IMR-90 (cell line): ENCODE results near the gene KDM4B. TPM values are rescaled to one million over a fixed set of nuclear protein-coding genes. Genes with fewer than 3 reads are reported as not detected.

Experiments used
- ATAC-seq: fragments of 200-7000 bp; cut with Tn5 transposase; 2 replicates; pipeline ENCODE4 v1.9.1; 2020; ENCODE audit warnings: low read depth, mild to moderate bottlenecking, moderate library complexity
- BruUV-seq: library from RNA; stranded (reverse); fragments of 400-500 nt; replicated peaks from 2 replicates; lab custom pipeline; 2021; lab: Mats Ljungman, UMichigan
- CTCF ChIA-PET: fragments of 300-600 bp; formaldehyde crosslinking; extraction: SDS; loops from one replicate; lab custom pipeline; 2021; ENCODE audit warnings: antibody characterized with exemption; lab: Yijun Ruan, JAX
- POLR2A ChIA-PET: fragments of 300-600 bp; sonication (Branson Sonifier 250); formaldehyde crosslinking; loops from one replicate; lab custom pipeline; 2022; ENCODE audit warnings: antibody characterized with exemption; ENCODE audit not compliant: unreplicated experiment; lab: Charles Lee
- DNase-seq: peaks from one replicate; pipeline ENCODE4 v3.0.0; 2013
- H2AFZ ChIP-seq: replicated peaks from 2 replicates; pipeline ENCODE3; 2013; ENCODE audit warnings: low read length, mild to moderate bottlenecking; ENCODE audit not compliant: poor library complexity
- H2AK5ac ChIP-seq: 2 replicates; pipeline ENCODE4 v1.6.1; 2013; ENCODE audit warnings: low read depth, low read length, inconsistent platforms
- H2AK9ac ChIP-seq: replicated peaks from 2 replicates; pipeline ENCODE3; 2013; ENCODE audit warnings: mild to moderate bottlenecking, low read depth, low read length, moderate library complexity; ENCODE audit not compliant: poor library complexity
- H2BK120ac ChIP-seq: 2 replicates; pipeline ENCODE4 v1.6.1; 2013; ENCODE audit warnings: low read depth, low read length, inconsistent platforms
- H2BK15ac ChIP-seq: 3 replicates; pipeline ENCODE4 v1.6.1; 2013; ENCODE audit warnings: low read depth, low read length, inconsistent platforms
- H2BK20ac ChIP-seq: 2 replicates; pipeline ENCODE4 v1.6.1; 2013; ENCODE audit warnings: low read depth, mild to moderate bottlenecking, inconsistent platforms, low read length, moderate library complexity
- H2BK5ac ChIP-seq: 2 replicates; pipeline ENCODE4 v1.6.1; 2013; ENCODE audit warnings: mild to moderate bottlenecking, low read depth, low read length, inconsistent platforms; ENCODE audit not compliant: poor library complexity, severe bottlenecking
- H3K14ac ChIP-seq: replicated peaks from 2 replicates; pipeline ENCODE4 v1.6.1; 2013; ENCODE audit warnings: low read depth, low read length, inconsistent platforms
- H3K18ac ChIP-seq: 2 replicates; pipeline ENCODE4 v1.6.1; 2013; ENCODE audit warnings: low read depth, low read length, control low read depth
- H3K23ac ChIP-seq: 2 replicates; pipeline ENCODE4 v1.6.1; 2013; ENCODE audit warnings: low read depth, low read length, inconsistent platforms
- H3K27ac ChIP-seq: 2 replicates; pipeline ENCODE4 v1.5.1; 2013; ENCODE audit warnings: mild to moderate bottlenecking, control low read depth, low read length; ENCODE audit not compliant: insufficient read depth
- H3K27me3 ChIP-seq: 2 replicates; pipeline ENCODE4 v1.6.1; 2013; ENCODE audit warnings: low read length; ENCODE audit not compliant: control insufficient read depth, insufficient read depth
- H3K36me3 ChIP-seq: 2 replicates; pipeline ENCODE4 v1.6.1; 2013; ENCODE audit warnings: low read length, mixed read lengths; ENCODE audit not compliant: control insufficient read depth, insufficient read depth
- H3K4ac ChIP-seq: 2 replicates; pipeline ENCODE4 v1.6.1; 2013; ENCODE audit warnings: low read depth, low read length, inconsistent platforms
- H3K4me1 ChIP-seq: 2 replicates; pipeline ENCODE4 v1.6.1; 2013; ENCODE audit warnings: low read length, mixed read lengths; ENCODE audit not compliant: control insufficient read depth, insufficient read depth
- H3K4me2 ChIP-seq: 2 replicates; pipeline ENCODE4 v1.6.1; 2013; ENCODE audit warnings: low read depth, mild to moderate bottlenecking, control low read depth, low read length, moderate library complexity
- H3K4me3 ChIP-seq: 2 replicates; pipeline ENCODE4 v1.5.1; 2013; ENCODE audit warnings: low read depth, mild to moderate bottlenecking, control low read depth, low read length, moderate library complexity; ENCODE audit not compliant: insufficient read depth
- H3K56ac ChIP-seq: 2 replicates; pipeline ENCODE4 v1.6.1; 2013; ENCODE audit warnings: low read length, inconsistent platforms; ENCODE audit not compliant: insufficient read depth; ENCODE audit errors: extremely low read depth
- H3K79me1 ChIP-seq, 2 experiments: 2 replicates each; pipeline ENCODE4 v1.6.1; 2013; ENCODE audit warnings: low read length in 2 of 2, inconsistent platforms in 1 of 2, low read depth in 1 of 2
- H3K9ac ChIP-seq: 2 replicates; pipeline ENCODE4 v1.6.1; 2013; ENCODE audit warnings: low read depth, low read length, control low read depth
- H3K9me1 ChIP-seq: 2 replicates; pipeline ENCODE4 v1.6.1; 2013; ENCODE audit warnings: low read length, inconsistent platforms; ENCODE audit not compliant: insufficient read depth
- H3K9me3 ChIP-seq: 2 replicates; pipeline ENCODE4 v1.6.1; 2013; ENCODE audit warnings: low read length; ENCODE audit not compliant: control insufficient read depth, insufficient read depth
- H4K20me1 ChIP-seq: 2 replicates; pipeline ENCODE4 v1.6.1; 2013; ENCODE audit warnings: low read length, inconsistent platforms; ENCODE audit not compliant: insufficient read depth
- H4K5ac ChIP-seq: 2 replicates; pipeline ENCODE4 v1.6.1; 2013; ENCODE audit warnings: mild to moderate bottlenecking, low read depth, low read length, control low read depth
- H4K8ac ChIP-seq, 2 experiments: 2 replicates each; pipeline ENCODE4 v1.6.1; 2013; ENCODE audit warnings: low read depth in 2 of 2, low read length in 2 of 2, control low read depth in 1 of 2, inconsistent platforms in 1 of 2
- H4K91ac ChIP-seq: 2 replicates; pipeline ENCODE4 v1.6.1; 2013; ENCODE audit warnings: low read depth, low read length, inconsistent platforms; ENCODE audit not compliant: insufficient read depth
- BHLHE40 ChIP-seq: fragments of 150-350 bp; IDR thresholded peaks from 2 replicates; pipeline ENCODE4 v1.6.1; 2016; ENCODE audit warnings: mild to moderate bottlenecking, low read depth, low read length
- CEBPB ChIP-seq: IDR thresholded peaks from 2 replicates; pipeline ENCODE4 v1.6.1; 2012; ENCODE audit warnings: low read depth, low read length, improper control_type of control experiment
- MAZ ChIP-seq: IDR thresholded peaks from 2 replicates; pipeline ENCODE4 v1.6.1; 2012; ENCODE audit warnings: low read depth, mild to moderate bottlenecking, low read length, improper control_type of control experiment, moderate library complexity, borderline replicate concordance
- RAD21 ChIP-seq: IDR thresholded peaks from 2 replicates; pipeline ENCODE4 v1.6.1; 2012; ENCODE audit warnings: low read length, improper control_type of control experiment
- RCOR1 ChIP-seq: IDR thresholded peaks from 2 replicates; pipeline ENCODE4 v1.6.1; 2012; ENCODE audit warnings: mild to moderate bottlenecking, low read length, improper control_type of control experiment; ENCODE audit not compliant: insufficient replicate concordance
- SMC3 ChIP-seq: fragments of 150-350 bp; IDR thresholded peaks from 2 replicates; pipeline ENCODE4 v1.6.1; 2016; ENCODE audit warnings: low read depth, mild to moderate bottlenecking, antibody characterized with exemption, low read length, moderate library complexity
- WGBS, 2 experiments: methylation state at CpG; one replicate each; pipeline versions ENCODE4 v1.1.5 to v1.1.7; 2013; ENCODE audit warnings: missing lambda C conversion rate in 2 of 2; ENCODE audit not compliant: insufficient read length in 1 of 2; ENCODE audit errors: extremely low coverage in 2 of 2; 5-methylcytosine and 5-hydroxymethylcytosine counted together
- dilution Hi-C: fragments of 300-500 bp; cut with HindIII; formaldehyde crosslinking; loops from one replicate; pipeline ENCODE4 v1.14.3; 2018; ENCODE audit warnings: low sequenced_read_pairs; ENCODE audit not compliant: unreplicated experiment
- in situ Hi-C: fragments of 300-500 bp; cut with MboI; formaldehyde crosslinking; loops from 3 replicates; pipeline ENCODE4 v1.14.3; 2019; ENCODE audit warnings: low sequenced_read_pairs, inconsistent platforms, mixed read lengths
- intact Hi-C: fragments of 100-400 bp; cut with micrococcal nuclease; formaldehyde crosslinking; loops from 2 replicates; pipeline ENCODE4 v1.10.0; 2022
- polyA plus RNA-seq, 3 experiments: library from polyadenylated mRNA; depleted of rRNA; stranded (reverse); fragments of >200 nt; gene quantifications; 2 replicates each; pipeline ENCODE4 v1.2.3, GENCODE V29; 2012; ENCODE audit warnings: low replicate concordance in 1 of 3
- total RNA-seq: library from RNA; depleted of rRNA; stranded (reverse); fragments of >200 nt; gene quantifications from 2 replicates; pipeline ENCODE4 v1.2.3, GENCODE V29; 2012
- TF ChIP-seq, protein P1 (sequence below): fragments of 150-350 bp; IDR thresholded peaks from 2 replicates; pipeline ENCODE4 v1.6.1; 2016; ENCODE audit warnings: low read depth, mild to moderate bottlenecking, low read length, moderate library complexity, borderline replicate concordance
- TF ChIP-seq, protein P2 (sequence below): fragments of 150-350 bp; IDR thresholded peaks from 2 replicates; pipeline ENCODE4 v1.6.1; 2017; ENCODE audit warnings: mild to moderate bottlenecking, antibody characterized with exemption, low read length, low read depth

KDM4B gene
- total and polyA plus RNA-seq, 2 of the 4 experiments (the other 2 are of a cell fraction) = 5.0 to 17.9 TPM

DNA sequence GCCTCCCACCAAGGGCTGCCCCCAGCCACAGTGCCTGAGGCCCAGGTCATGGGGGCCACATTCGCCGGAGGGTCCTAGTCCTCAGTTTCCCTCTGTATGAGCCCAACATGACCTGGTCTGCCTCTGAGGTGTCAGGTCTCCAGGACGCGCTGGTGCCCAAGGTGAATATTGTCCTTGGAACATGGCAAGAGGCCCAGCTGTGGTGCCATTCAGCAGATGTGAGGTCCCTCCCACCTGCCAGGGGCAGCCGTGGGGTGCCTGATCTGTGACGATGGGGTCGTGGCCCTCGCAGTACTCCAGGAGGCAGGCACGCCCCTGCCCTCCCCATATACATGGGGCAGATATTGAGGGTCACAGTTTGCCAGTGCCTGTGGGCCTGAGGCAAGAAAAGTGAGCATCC, 151.9 kb downstream of the KDM4B start:
- 100% methylated on average over 3 of the region's 9 CpGs; no CpG with 5 or more reads in 1 of the 2 experiments for WGBS, 2 experiments
- H2AK5ac ChIP-seq = no peak overlapping the region
- ATAC-seq (no peak), DNase-seq (no peak)
- H3K14ac ChIP-seq = no peak overlapping the region
- H3K79me1 ChIP-seq = peaks cover 6% of the 10 kb centered on the region in 2 experiments; a peak in 2 of 4 replicates
- no peak overlapping the region for H4K91ac ChIP-seq
- H2AK9ac ChIP-seq = no peak overlapping the region
- no peak overlapping the region for H3K23ac ChIP-seq
- in situ Hi-C loops (no loop called here), dilution Hi-C loops (no loop called here), intact Hi-C loops (no loop called here)
- H2BK5ac ChIP-seq = no peak overlapping the region
- TF ChIP-seq, protein P1, sequence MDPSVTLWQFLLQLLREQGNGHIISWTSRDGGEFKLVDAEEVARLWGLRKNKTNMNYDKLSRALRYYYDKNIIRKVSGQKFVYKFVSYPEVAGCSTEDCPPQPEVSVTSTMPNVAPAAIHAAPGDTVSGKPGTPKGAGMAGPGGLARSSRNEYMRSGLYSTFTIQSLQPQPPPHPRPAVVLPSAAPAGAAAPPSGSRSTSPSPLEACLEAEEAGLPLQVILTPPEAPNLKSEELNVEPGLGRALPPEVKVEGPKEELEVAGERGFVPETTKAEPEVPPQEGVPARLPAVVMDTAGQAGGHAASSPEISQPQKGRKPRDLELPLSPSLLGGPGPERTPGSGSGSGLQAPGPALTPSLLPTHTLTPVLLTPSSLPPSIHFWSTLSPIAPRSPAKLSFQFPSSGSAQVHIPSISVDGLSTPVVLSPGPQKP = no peak
- TF ChIP-seq BHLHE40 (no peak), RCOR1 (no peak), MAZ (no peak), RAD21 (no peak), CEBPB (no peak), SMC3 (no peak)
- TF ChIP-seq, protein P2, sequence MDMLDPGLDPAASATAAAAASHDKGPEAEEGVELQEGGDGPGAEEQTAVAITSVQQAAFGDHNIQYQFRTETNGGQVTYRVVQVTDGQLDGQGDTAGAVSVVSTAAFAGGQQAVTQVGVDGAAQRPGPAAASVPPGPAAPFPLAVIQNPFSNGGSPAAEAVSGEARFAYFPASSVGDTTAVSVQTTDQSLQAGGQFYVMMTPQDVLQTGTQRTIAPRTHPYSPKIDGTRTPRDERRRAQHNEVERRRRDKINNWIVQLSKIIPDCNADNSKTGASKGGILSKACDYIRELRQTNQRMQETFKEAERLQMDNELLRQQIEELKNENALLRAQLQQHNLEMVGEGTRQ = no peak
- CTCF ChIA-PET = no interaction called here
- H3K27ac ChIP-seq = no peak overlapping the region
- BruUV-seq = no TSS peak
- H2BK120ac ChIP-seq = no peak overlapping the region
- no peak overlapping the region for H4K8ac ChIP-seq
- H3K56ac ChIP-seq = no peak overlapping the region
- H3K36me3 ChIP-seq = peaks cover 48% of the 10 kb centered on the region
- no peaks in the 10 kb centered on the region for H3K9me1 ChIP-seq
- H4K20me1 ChIP-seq = peaks cover 4% of the 10 kb centered on the region; the same call in 1 of the 2 replicates
- H3K9me3 ChIP-seq = 0 out of 2 replicates have a peak, but pooled peaks cover 2% of the 10 kb centered on the region
- H3K9ac ChIP-seq = no peak overlapping the region
- H2AFZ ChIP-seq = no peak overlapping the region
- no peak overlapping the region for H3K18ac ChIP-seq
- H3K4ac ChIP-seq = no peak overlapping the region
- no peak overlapping the region for H3K4me3 ChIP-seq
- H3K27me3 ChIP-seq = no peaks in the 10 kb centered on the region
- no peak overlapping the region for H2BK20ac ChIP-seq
- H4K5ac ChIP-seq = no peak overlapping the region
- no peak overlapping the region for H3K4me2 ChIP-seq
- POLR2A ChIA-PET = no interaction called here
- no peak overlapping the region for H2BK15ac ChIP-seq
- peaks cover 5% of the 10 kb centered on the region; the same call in 1 of the 2 replicates for H3K4me1 ChIP-seq
